Measurements from ENCODE around the gene FCHO1. TPM values are rescaled to one million over a fixed set of nuclear protein-coding genes. Genes with fewer than 3 reads are reported as not detected.

Gene FCHO1
- polyA plus RNA-seq, 2 of the 4 experiments (the other 2 are of a cell fraction) = 1.7 to 13.6 TPM

- POLR2A ChIA-PET = no interaction called here
- 0 out of 3 replicates have a peak, but pooled peaks cover 2% of the 10 kb centered on the region for H3K9me3 ChIP-seq
- no peak for FAIRE-seq
Observed at GRCh38 chr19:17812099-17812498, 60.8 kb downstream of the FCHO1 start.

DNA sequence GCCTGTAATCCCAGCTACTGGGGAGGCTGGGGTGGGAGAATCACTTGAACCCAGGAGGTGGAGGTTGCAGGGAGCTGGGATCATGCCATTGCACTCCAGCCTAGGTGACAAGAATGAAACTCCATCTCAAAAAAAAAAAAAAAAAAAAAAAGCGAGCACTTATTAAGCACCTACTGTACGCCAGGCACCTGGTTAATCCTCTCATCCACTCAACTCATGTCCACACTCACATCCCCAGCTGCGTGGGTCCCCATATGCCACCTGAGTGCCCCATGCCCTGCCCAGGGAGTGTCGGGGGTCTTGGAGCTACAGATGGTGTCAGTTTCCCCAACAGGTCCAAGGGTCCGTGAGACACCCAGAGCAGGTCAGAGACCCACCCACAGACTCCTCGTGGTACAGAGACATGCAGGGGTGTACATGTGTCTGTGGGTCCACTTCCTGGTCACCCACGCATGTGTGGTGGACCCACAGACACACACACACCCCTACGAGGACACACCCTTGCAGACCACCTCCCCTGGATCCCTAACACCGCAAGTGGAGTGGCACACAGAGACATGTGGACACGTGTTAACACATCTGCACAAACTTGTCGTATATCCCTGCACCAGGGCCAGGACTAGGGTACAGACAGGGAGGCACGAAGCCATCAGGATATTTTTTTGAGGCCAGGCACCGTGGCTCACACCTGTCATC is 66.5 kb downstream of the FCHO1 start:
- ChIA-PET CTCF (no interaction called here), POLR2A (no interaction called here)
- 66% methylated on average over 9 of the region's 13 CpGs for WGBS (ENCODE audit: missing lambda C conversion rate)
- no peaks in the 10 kb centered on the region for H3K4me1 ChIP-seq
- H3K9me3 ChIP-seq = 0 out of 3 replicates have a peak, but pooled peaks cover 2% of the 10 kb centered on the region
- TF ChIP-seq MAX (IDR thresholded peaks at IDR 0.05) (no peak), ZSCAN20 (CRISPR knock-in tag; IDR thresholded peaks at IDR 0.05) (no peak), PHF8 (IDR thresholded peaks at IDR 0.05; ENCODE audit: borderline replicate concordance, low read depth) (no peak), TFCP2L1 (CRISPR knock-in tag; IDR thresholded peaks at IDR 0.05) (no peak), RNF2 (IDR thresholded peaks at IDR 0.05; ENCODE audit: borderline replicate concordance, low read depth) (no peak), JUNB (IDR thresholded peaks at IDR 0.05) (no peak), EP300 (IDR thresholded peaks at IDR 0.05) (no peak), RCOR1 (IDR thresholded peaks at IDR 0.05; ENCODE audit: low read depth, low read length) (no peak), NR3C1 (IDR thresholded peaks at IDR 0.05) (no peak), BCL3 (IDR thresholded peaks at IDR 0.05) (no peak), SMC3 (IDR thresholded peaks at IDR 0.05) (no peak), HDAC2 (IDR thresholded peaks at IDR 0.05) (no peak), KDM1A (IDR thresholded peaks at IDR 0.05; ENCODE audit: low read depth) (no peak), NFE2L2 (conservative IDR thresholded peaks at IDR 0.05; ENCODE audit: low read length) (no peak)
- TF ChIP-seq, protein P1, sequence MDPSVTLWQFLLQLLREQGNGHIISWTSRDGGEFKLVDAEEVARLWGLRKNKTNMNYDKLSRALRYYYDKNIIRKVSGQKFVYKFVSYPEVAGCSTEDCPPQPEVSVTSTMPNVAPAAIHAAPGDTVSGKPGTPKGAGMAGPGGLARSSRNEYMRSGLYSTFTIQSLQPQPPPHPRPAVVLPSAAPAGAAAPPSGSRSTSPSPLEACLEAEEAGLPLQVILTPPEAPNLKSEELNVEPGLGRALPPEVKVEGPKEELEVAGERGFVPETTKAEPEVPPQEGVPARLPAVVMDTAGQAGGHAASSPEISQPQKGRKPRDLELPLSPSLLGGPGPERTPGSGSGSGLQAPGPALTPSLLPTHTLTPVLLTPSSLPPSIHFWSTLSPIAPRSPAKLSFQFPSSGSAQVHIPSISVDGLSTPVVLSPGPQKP (IDR thresholded peaks at IDR 0.05; ENCODE audit: low read depth, low read length) = no peak
- no peak overlapping the region for H3K4me2 ChIP-seq
- ATAC-seq (no peak; a peak in 1 of 6 replicates), FAIRE-seq (no peak), DNase-seq (ENCODE audit: low read depth in 1 of 2, low spot score in 1 of 2) (no peak)
- H3K4me3 ChIP-seq = no peak overlapping the region
- no peak overlapping the region for H3K27ac ChIP-seq

More at GRCh38 chr19:17812099-17812498, 60.8 kb downstream of the FCHO1 start:
- 80% methylated on average over 4 of the region's 5 CpGs for WGBS (ENCODE audit: missing lambda C conversion rate)
- Histone ChIP-seq H3K4me1 (no peaks in the 10 kb centered on the region), H3K4me2 (no peak overlapping the region), H3K27ac (no peak overlapping the region), H3K4me3 (no peak overlapping the region)
- ATAC-seq (no peak), DNase-seq (ENCODE audit: low read depth in 1 of 2, low spot score in 1 of 2) (no peak)
- CTCF ChIA-PET = interaction anchor here (0.7 to 2.1 kb wide), 2 partner anchors 28 to 44 kb away, joined by 3 to 6 read pairs; no protein-coding TSS in a partner anchor
- no peak for TF ChIP-seq HDAC2 (IDR thresholded peaks at IDR 0.05)
- TF ChIP-seq MAFK (IDR thresholded peaks at IDR 0.05; ENCODE audit: partially characterized antibody) = peak; percentile 2

- Histone ChIP-seq H3K4me1 (no peaks in the 10 kb centered on the region), H3K27ac (no peak within 1 kb of the TSS), H3K4me3 (no peak within 1 kb of the TSS), H3K4me2 (no peak within 1 kb of the TSS), H3K9me3 (0 out of 3 replicates have a peak, but pooled peaks cover 2% of the 10 kb centered on the region)
- 94% methylated on average over 23 of the region's 34 CpGs for WGBS (ENCODE audit: missing lambda C conversion rate)
- DNase-seq (ENCODE audit: low read depth in 1 of 2, low spot score in 1 of 2) (no peak), ATAC-seq (0 out of 6 replicates have a peak, but pooled peaks of 1 of the 2 experiments have one; percentile 19), FAIRE-seq (no peak)
- ChIA-PET CTCF (no interaction called here), POLR2A (no interaction called here)
- TF ChIP-seq HES2 (IDR thresholded peaks at IDR 0.05) (no peak), ZC3H11A (IDR thresholded peaks at IDR 0.05) (no peak), E2F6 (IDR thresholded peaks at IDR 0.05; ENCODE audit: borderline replicate concordance, low read depth) (no peak), CBX2 (IDR thresholded peaks at IDR 0.05; ENCODE audit: borderline replicate concordance, low read depth) (no peak), BCL3 (IDR thresholded peaks at IDR 0.05) (no peak), SMC3 (IDR thresholded peaks at IDR 0.05) (no peak), CHD4 (IDR thresholded peaks at IDR 0.05; ENCODE audit: borderline replicate concordance) (no peak), HDAC2 (IDR thresholded peaks at IDR 0.05) (no peak), BHLHE40 (IDR thresholded peaks at IDR 0.05; ENCODE audit: low read depth, low read length) (no peak), RARB (CRISPR knock-in tag; IDR thresholded peaks at IDR 0.05) (no peak)
- TF ChIP-seq, protein P1 (IDR thresholded peaks at IDR 0.05; ENCODE audit: low read depth, low read length) = no peak
- TF ChIP-seq, protein P2, sequence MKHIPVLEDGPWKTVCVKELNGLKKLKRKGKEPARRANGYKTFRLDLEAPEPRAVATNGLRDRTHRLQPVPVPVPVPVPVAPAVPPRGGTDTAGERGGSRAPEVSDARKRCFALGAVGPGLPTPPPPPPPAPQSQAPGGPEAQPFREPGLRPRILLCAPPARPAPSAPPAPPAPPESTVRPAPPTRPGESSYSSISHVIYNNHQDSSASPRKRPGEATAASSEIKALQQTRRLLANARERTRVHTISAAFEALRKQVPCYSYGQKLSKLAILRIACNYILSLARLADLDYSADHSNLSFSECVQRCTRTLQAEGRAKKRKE (CRISPR knock-in tag; IDR thresholded peaks at IDR 0.05; ENCODE audit: low read depth) = no peak
Observed at GRCh38 chr19:17821190-17821589, 69.9 kb downstream of the FCHO1 start, which contains the start of gene INSL3. INSL3 (minus strand) TSS chr19:17821519; CDS start chr19:17821506, 13 bp downstream.

Data from A549 (cell line).